WERI-Rb-1 (cell line): ENCODE data around the gene MYCBP.

Source experiments
- DNase-seq: peaks from one replicate; pipeline ENCODE4 v3.0.0-alpha.2; 2020
- H3K27ac ChIP-seq: fragments of 250-450 bp; sonication (Bioruptor Pico); 2 replicates; pipeline ENCODE4 v1.5.1; 2020; ENCODE audit warnings: mild to moderate bottlenecking, moderate library complexity
- H3K27me3 ChIP-seq: fragments of 250-450 bp; sonication (Bioruptor Pico); 2 replicates; pipeline ENCODE4 v1.5.1; 2021; ENCODE audit warnings: mild to moderate bottlenecking, low read depth, moderate library complexity; ENCODE audit not compliant: insufficient read depth, severe bottlenecking
- H3K36me3 ChIP-seq: fragments of 250-450 bp; sonication (Bioruptor Pico); 2 replicates; pipeline ENCODE4 v1.5.1; 2020; ENCODE audit warnings: mild to moderate bottlenecking, moderate library complexity
- H3K4me3 ChIP-seq: 2 replicates; pipeline ENCODE4 v1.5.1; 2011; ENCODE audit warnings: low read depth, mild to moderate bottlenecking, control low read depth, low read length
- H3K9me3 ChIP-seq: fragments of 250-450 bp; sonication (Bioruptor Pico); 2 replicates; pipeline ENCODE4 v1.5.1; 2021; ENCODE audit warnings: mild to moderate bottlenecking, moderate library complexity; ENCODE audit not compliant: severe bottlenecking
- CTCF ChIP-seq: IDR thresholded peaks from 2 replicates; pipeline ENCODE4 v1.5.1; 2011; ENCODE audit warnings: low read depth, mild to moderate bottlenecking, control low read depth, inconsistent platforms, low read length

Gene MYCBP

DNA sequence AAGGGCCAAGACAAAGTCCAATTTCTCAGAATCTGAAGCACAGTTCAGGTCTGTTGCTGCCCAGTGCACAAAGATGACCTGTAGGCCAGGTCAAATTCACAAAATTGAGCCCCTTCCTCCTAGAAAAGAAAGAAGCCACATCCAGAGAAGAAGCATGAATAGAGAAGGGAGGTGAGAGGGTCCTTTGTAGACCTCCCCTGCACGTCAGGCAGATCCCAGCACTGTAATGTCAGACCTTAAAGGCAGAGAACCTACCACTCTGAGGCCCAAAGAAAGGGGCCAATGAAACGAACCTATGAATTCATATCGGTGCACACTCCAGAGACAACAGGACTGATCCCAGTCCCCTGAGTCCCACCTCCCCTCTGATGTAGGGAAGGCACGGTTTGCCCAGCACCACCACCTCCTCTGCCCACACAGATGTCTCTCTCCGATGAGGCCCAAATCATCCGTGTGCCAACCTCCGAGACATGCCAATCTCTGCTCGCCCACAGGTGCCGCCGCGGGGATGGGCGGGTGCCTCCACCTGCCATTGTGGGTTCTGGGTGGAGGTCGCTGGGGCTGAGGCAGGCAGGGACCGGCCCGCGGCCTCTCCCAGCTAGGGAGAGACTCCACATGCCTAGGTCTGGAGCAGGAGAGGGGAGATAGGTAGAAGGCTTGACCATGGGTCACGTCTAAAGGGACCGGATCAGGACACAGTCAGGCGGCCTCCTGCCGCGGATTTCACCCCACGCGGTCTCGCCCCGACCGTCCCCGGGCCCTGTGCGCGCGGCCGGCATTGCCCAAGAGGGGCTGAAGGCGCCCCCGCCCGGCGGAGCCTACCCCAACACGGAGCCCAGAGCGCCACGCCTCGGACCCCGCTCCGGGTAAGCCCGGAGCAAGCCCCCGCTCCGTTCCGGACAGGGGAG, 55.6 kb downstream of the MYCBP start:
- Histone ChIP-seq H3K36me3 (no peaks in the 10 kb centered on the region), H3K9me3 (peaks cover 4% of the 10 kb centered on the region), H3K27me3 (no peaks in the 10 kb centered on the region), H3K4me3 (peak overlapping the region; percentile 60), H3K27ac (peak overlapping the region; percentile 68)
- DNase-seq = peak; percentile 63
- no peak for TF ChIP-seq CTCF

GRCh38 chr1:38815903-38816627, 57.1 kb downstream of the MYCBP start:
- 0 out of 2 replicates have a peak, but pooled peaks have one; percentile 13 for TF ChIP-seq CTCF
- 0 out of 2 replicates have a peak overlapping the region, but pooled peaks have one; percentile 7 for H3K27ac ChIP-seq
- peak overlapping the region; percentile 32 for H3K4me3 ChIP-seq
- H3K9me3 ChIP-seq = peaks cover 4% of the 10 kb centered on the region
- no peaks in the 10 kb centered on the region for H3K36me3 ChIP-seq
- DNase-seq = peak; percentile 85
- H3K27me3 ChIP-seq = no peaks in the 10 kb centered on the region

DNA sequence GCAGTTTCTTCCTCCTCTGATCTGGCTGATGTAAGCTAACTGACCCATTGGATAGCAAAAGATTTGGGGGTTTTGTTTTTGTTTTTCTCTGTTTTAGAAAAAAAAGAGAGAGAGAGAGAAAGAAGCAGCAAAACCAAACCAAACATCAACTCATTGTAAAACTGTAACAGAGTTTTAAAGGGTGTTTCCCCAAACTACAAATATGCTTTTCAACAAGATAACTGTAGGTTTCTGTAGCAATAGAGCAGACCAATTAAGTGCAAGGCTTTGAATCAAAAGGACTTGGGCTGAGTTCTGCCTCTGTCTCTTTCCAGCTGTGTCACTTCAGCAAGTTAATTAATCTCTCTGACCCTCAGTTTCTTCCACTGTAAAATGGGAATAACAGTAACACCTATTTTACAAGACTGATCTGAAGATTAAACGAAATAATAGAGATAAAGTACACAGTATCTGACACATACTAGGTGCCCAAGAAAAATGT, 58.1 kb downstream of the MYCBP start:
- no peak overlapping the region for H3K4me3 ChIP-seq
- no peak for TF ChIP-seq CTCF
- peaks cover 4% of the 10 kb centered on the region for H3K9me3 ChIP-seq
- H3K27me3 ChIP-seq = no peaks in the 10 kb centered on the region
- no peak overlapping the region for H3K27ac ChIP-seq
- no peak for DNase-seq
- H3K36me3 ChIP-seq = no peaks in the 10 kb centered on the region

GRCh38 chr1:38814444-38814983, 58.6 kb downstream of the MYCBP start:
- no peaks in the 10 kb centered on the region for H3K27me3 ChIP-seq
- no peak for TF ChIP-seq CTCF

GRCh38 chr1:38812981-38813380, 60.2 kb downstream of the MYCBP start:
- no peak overlapping the region for H3K27ac ChIP-seq
- no peak for TF ChIP-seq CTCF
- no peaks in the 10 kb centered on the region for H3K36me3 ChIP-seq
- no peak overlapping the region for H3K4me3 ChIP-seq
- peaks cover 4% of the 10 kb centered on the region for H3K9me3 ChIP-seq
- DNase-seq = no peak
- no peaks in the 10 kb centered on the region for H3K27me3 ChIP-seq

More at GRCh38 chr1:38814444-38814983, 58.6 kb downstream of the MYCBP start:
- Histone ChIP-seq H3K9me3 (peaks cover 4% of the 10 kb centered on the region), H3K27ac (no peak overlapping the region), H3K4me3 (no peak overlapping the region), H3K36me3 (no peaks in the 10 kb centered on the region)
- DNase-seq = no peak
